GM20000 (cell line): ENCODE measurements around the gene SLC15A4.
"Not testable (repeated sequence)": the region's sequence is repeated elsewhere in the genome, so short reads cannot be mapped to it uniquely, and the experiment has no call there.

Experiments
- DNase-seq: peaks from one replicate; pipeline ENCODE4 v3.0.0; 2012; ENCODE audit warnings: low spot score
- TF ChIP-seq, protein P1 (sequence below): IDR thresholded peaks from 2 replicates; pipeline ENCODE4 v1.5.1; 2012; ENCODE audit warnings: mild to moderate bottlenecking, control low read depth; ENCODE audit errors: extremely low read depth, missing control alignments

Gene SLC15A4

DNA sequence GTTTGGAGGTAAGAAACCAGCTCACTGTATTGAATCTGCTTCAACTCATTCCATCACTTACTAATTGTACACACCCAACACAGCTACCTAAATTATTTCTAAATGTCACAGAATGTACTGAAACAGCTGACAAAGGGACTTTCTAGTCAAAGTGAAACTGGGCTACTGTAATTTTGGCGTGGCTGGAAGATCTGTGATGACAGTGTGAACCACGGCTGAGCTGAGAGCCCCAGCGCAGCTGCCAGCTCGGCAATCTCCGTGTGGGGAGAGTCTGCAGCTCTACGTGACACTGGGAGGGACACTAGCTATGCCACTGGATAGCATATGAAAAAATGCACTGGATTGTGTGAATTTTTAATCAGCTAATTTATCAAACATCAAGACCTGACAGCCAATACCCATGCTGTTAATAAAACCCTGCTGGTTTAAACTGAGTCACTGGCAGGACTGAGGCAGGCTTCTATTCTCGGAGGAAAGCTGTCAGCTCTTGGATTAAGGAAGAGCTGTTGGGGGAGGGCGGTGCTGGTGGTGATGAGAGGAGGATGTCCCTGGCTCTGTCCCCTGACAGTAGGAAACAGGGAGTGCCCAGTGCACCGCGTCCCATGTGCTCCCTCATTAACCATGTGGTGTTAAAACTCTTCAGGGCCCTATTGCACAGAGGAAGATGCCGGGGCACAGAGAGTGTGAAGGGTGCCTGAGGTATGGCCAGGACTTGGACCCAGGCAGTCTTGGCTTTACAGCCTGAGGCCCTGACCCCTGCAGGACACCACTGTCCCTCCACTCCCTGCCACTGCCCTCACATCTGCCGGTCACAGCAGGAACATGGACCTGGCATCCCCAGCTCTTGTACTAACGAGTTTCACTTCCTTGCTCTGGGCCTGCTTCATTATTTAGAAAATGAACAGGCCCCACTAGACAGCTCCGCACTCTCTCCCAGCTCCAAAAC, 13.3 kb downstream of the SLC15A4 start:
- peak; percentile 57 for DNase-seq
- TF ChIP-seq, protein P1, sequence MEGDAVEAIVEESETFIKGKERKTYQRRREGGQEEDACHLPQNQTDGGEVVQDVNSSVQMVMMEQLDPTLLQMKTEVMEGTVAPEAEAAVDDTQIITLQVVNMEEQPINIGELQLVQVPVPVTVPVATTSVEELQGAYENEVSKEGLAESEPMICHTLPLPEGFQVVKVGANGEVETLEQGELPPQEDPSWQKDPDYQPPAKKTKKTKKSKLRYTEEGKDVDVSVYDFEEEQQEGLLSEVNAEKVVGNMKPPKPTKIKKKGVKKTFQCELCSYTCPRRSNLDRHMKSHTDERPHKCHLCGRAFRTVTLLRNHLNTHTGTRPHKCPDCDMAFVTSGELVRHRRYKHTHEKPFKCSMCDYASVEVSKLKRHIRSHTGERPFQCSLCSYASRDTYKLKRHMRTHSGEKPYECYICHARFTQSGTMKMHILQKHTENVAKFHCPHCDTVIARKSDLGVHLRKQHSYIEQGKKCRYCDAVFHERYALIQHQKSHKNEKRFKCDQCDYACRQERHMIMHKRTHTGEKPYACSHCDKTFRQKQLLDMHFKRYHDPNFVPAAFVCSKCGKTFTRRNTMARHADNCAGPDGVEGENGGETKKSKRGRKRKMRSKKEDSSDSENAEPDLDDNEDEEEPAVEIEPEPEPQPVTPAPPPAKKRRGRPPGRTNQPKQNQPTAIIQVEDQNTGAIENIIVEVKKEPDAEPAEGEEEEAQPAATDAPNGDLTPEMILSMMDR, result no peak

DNA sequence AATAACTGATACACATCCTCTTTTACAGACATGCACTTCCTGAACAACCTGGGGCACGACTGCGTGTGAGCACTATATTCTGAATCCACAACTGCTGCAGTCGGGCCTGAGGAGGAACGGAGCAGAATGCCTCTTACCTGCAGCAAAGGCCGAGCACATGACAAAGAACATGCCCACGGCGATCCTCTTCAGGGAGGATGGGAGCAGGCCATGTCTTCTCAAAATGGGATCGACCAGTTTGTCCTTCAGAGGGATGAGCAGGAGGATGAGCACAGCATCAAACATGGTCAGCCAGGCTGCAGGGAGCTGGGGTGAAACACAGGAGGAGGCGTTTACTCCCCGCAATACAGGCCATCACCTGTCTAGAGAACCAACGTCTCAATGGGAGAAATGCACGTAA, 15.1 kb downstream of the SLC15A4 start:
- TF ChIP-seq, protein P1, result no peak
- DNase-seq, result no peak

DNA sequence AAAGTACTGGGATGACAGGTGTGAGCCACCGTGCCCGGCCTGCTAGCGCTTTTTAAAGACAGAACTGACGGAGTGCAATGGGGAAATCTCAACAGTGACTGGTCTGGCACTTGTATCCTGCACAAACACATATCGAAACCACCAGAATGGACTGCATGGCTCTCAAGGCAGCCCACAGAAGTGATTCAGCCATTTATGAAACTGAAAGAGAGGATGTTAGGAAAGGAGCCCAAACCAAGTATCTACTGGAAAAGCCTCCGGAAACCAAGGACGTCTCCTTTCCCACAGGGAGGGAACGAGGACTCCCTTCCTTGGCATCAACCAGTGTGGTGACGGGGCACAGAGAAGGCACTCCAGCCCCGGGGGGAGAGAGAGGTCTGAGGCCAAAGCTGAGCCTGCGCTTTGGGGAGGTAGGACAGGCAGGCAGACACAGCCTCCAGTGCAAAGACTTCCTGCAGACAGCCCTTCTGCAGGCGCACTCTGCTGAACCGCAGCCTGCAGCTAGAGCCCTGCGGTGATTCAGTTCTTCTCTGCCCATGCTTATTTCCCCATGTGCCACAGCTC, 16.5 kb downstream of the SLC15A4 start:
- DNase-seq, result no peak
- TF ChIP-seq, protein P1, result no peak

DNA sequence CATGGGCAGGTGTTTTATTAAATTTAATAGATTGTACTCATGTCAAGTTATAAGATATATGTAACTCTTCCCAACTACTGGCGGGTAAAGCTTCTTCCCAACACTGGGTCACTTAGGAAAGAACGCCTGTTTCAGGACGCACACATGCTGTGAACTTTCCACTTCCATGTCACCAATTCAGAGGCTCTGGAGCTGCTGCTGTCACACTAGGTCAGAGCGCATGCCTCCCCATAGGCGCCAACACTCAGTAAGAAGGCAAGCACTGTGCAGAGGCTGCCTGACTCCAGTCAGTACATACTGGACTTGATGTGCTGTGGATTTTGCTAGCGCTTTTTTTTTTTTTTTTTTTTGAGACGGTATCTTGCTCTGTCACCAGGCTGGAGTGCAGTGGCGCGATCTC, 17.2 kb downstream of the SLC15A4 start:
- no peak for DNase-seq
- TF ChIP-seq, protein P1, result no peak

DNA sequence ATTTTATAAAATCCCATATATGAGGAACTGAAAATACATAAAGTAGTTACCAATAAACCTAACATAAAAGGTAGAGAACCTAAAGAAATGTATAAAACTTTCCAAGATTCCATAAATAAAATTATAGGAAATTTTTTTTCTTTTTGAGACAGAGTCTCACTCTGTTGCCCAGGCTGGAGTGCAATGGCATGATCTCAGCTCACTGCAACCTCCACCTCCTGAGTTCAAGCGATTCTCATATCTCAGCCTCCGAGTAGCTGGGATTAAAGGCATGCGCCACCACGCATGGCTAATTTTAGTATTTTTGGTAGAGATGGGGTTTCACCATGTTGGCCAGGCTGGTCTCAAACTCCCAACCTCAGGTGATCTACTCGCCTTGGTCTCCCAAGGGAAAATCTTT, 18.4 kb downstream of the SLC15A4 start:
- not testable (repeated sequence) for DNase-seq

DNA sequence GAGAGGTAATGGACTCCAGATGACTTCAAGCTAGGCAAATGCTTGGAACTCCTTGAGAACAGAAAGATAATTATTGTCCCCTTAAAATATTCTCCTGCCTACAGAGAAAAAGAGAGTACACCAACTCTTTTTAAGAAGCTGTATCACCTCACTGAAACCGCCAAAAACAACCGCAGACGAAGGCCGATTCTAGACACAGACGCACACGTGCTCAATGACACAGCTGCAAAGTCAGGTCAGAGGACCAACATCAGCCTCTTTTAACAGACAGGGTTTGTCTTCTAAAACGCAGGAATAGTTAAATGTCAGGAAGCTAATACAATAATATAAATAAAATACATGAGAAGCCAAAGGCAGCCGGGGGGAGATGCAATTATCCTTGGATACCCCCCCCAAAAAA, 19.0 kb downstream of the SLC15A4 start:
- no peak for DNase-seq
- TF ChIP-seq, protein P1, result no peak

DNA sequence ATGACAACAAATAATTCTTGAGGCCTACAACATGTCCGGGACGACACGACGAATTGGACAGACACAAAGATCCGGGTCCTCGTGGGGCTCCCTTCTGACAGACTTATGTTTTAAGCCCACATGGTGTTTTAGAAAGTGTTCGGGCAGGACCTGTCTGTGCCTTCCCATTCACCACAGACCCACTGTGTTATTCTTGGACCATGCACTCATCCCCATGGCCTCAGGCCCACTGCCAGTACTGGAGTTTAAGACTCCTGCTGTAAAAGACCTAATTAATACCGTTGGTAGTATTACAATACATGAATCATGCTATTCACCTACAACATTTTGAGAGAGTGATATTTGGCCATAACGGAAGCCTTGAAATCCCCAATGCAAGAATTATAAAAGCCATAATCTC, 20.0 kb downstream of the SLC15A4 start:
- DNase-seq, result no peak
- TF ChIP-seq, protein P1, result no peak
